H1 (cell line): ENCODE results near the gene TRPC1. TPM values are rescaled to one million over a fixed set of nuclear protein-coding genes. Genes with fewer than 3 reads are reported as not detected.

ENCODE experiments used
- SRF ChIP-seq: IDR thresholded peaks from 2 replicates; pipeline ENCODE4 v1.6.1; 2011; ENCODE audit warnings: mild to moderate bottlenecking, low read depth, low read length, moderate library complexity
- TBP ChIP-seq: IDR thresholded peaks from 2 replicates; pipeline ENCODE4 v1.6.1; 2011; ENCODE audit warnings: low read depth, low read length, improper control_type of control experiment
- TEAD4 ChIP-seq: IDR thresholded peaks from 2 replicates; pipeline ENCODE4 v1.6.1; 2012; ENCODE audit warnings: low read depth, low read length, inconsistent platforms, mixed read lengths
- polyA plus RNA-seq, 7 experiments: library from polyadenylated mRNA; depleted of rRNA in 3 of 7; stranded (reverse) in 5 of 7; unstranded in 2 of 7; fragments of >200 nt in 5 of 7; fragments of 200-250 nt in 2 of 7; gene quantifications; 1 replicate in 5 of 7; 2 replicates in 1 of 7; 4 replicates in 1 of 7; pipeline versions ENCODE4 v1.2.1 to v1.2.3, GENCODE V29; 2011 to 2013; ENCODE audit warnings: missing spikeins in 2 of 7, mixed read lengths in 2 of 7
- total RNA-seq: library from RNA; stranded (reverse); fragmentation: NEBNext Ultra II Directional; extraction: Animal tissue kit (Norgen Biotek cat#: 25700); gene quantifications from 2 replicates; pipeline ENCODE4 v1.2.1, GENCODE V29; 2021

TRPC1 gene
- total and polyA plus RNA-seq, 2 of the 8 experiments (the other 6 are each of a cell fraction or from before 2014, with no cell fraction given): 22.6 to 23.1 TPM

DNA sequence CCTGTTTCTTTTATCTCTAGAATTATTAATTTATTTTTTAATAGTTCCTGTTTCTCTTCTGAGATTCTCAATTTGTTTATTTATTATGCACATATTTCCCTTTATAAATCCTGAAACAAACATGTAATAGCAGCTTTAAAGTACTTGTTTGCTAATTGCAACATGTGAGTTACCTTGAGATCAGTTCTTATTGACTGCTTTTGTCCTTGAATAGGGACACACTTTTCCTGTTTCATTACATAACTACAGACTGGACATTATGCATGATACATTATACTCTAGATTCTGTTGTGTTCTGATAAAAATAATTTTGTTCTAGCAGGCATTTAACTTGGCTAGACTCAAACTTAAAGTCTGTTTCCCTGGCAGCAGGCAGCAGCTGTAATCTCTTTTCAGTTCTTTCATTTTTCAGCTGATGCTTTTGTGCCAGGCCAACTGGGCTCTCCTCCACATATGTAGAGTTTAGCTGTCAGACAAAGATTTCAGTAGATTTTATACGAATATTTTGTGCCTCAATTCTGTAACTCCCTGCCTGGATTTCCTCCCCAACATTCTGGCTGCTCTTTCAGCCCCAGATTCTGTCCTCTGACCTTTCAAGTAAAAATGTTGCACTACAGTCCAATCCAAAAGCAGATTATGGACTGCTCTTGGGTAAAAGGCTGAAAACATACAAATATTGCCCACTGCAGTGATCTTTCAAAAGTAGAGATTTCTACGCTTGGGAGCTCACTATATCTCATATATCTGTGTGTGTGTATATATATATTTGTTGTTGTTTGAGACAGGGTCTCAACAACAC, 123.1 kb downstream of the TRPC1 start (continued):
- TF ChIP-seq TEAD4 (no peak), SRF (no peak), TBP (no peak)
